Adrenal gland (tissue), 5 donors: ENCODE results near the gene MTMR10.

Experiments used
- CTCF ChIP-seq, 6 experiments: fragments of 450-650 bp in 4 of 6; fragments of 200-600 bp in 2 of 6; sonication (generic) in 1 of 6; IDR thresholded peaks; 1 replicate in 5 of 6; 2 replicates in 1 of 6; pipeline versions ENCODE4 v1.5.1 to v1.8.0; 2016 to 2021; ENCODE audit warnings: antibody characterized with exemption in 6 of 6, mild to moderate bottlenecking in 2 of 6, moderate library complexity in 1 of 6
- POLR2A ChIP-seq, 2 donors: fragments of 450-650 bp; IDR thresholded peaks; one replicate each; pipeline ENCODE4 v1.6.1; 2017; ENCODE audit warnings: antibody characterized with exemption in 2 of 2, mild to moderate bottlenecking in 2 of 2, moderate library complexity in 1 of 2
- donor health status: DM: no; HTN: no; CAD: no.

- TF ChIP-seq CTCF (IDR thresholded peaks at IDR 0.05): no peak
- no peak for TF ChIP-seq POLR2A (IDR thresholded peaks at IDR 0.05)
These were observed 28.6 kb upstream of the MTMR10 start for GRCh38 chr15:31019986-31020385.
